MG63 (cell line): ENCODE measurements around the gene OBSCN. TPM values are rescaled to one million over a fixed set of nuclear protein-coding genes. Genes with fewer than 3 reads are reported as not detected.

Experiments used
- DNase-seq: peaks from one replicate; pipeline ENCODE4 v3.0.0-alpha.2; 2020
- H3K27me3 ChIP-seq: fragments of 250-450 bp; sonication (Bioruptor Pico); 2 replicates; pipeline ENCODE4 v1.5.1; 2020; ENCODE audit warnings: mild to moderate bottlenecking, moderate library complexity
- H3K36me3 ChIP-seq: fragments of 250-450 bp; sonication (Bioruptor Pico); 2 replicates; pipeline ENCODE4 v1.5.1; 2020; ENCODE audit warnings: mild to moderate bottlenecking, moderate library complexity
- H3K4me3 ChIP-seq: fragments of 250-450 bp; sonication (Bioruptor Pico); 2 replicates; pipeline ENCODE4 v1.5.1; 2020; ENCODE audit warnings: mild to moderate bottlenecking, moderate library complexity
- H3K9me3 ChIP-seq: fragments of 250-450 bp; sonication (Bioruptor Pico); 2 replicates; pipeline ENCODE4 v1.5.1; 2020; ENCODE audit warnings: mild to moderate bottlenecking, moderate library complexity
- total RNA-seq: library from RNA; depleted of rRNA; stranded (reverse); fragments of >200 nt; shearing (Covaris generic); gene quantifications from 2 replicates; pipeline ENCODE4 v1.2.3, GENCODE V29; 2014; ENCODE audit warnings: low replicate concordance

OBSCN gene
- total RNA-seq, 1 experiment from 2014 or later: 2.8 TPM

DNA sequence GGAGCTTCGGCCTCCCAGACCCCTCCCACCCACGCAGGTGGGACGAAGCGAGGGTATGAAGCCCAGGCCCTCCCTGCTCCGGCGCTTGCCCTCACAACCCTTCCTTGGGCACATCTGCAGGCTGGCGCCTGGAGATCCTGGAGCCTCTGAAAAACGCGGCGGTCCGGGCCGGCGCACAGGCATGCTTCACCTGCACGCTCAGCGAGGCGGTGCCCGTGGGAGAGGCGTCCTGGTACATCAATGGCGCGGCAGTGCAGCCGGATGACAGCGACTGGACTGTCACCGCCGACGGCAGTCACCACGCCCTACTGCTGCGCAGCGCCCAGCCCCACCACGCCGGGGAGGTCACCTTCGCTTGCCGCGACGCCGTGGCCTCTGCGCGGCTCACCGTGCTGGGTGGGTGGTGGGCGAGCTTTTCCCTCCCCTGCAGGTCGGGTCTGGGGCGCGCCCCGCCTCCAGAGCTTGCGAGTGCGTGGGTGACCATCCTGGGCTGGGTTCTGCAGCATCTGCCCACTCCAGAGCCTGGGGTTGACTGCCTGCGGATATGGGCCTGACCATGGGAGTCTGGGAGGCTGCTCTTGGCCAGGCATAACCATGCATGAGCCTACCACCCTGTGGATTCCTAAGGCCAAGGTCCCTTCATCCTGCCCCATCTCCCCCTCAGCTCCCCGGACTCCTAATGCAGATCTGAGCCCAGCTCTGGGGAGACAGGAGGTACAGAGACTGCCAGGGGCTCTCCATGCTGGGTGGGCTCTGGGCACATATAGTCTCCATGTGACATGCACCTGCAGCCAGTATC, 108.9 kb downstream of the OBSCN start:
- Histone ChIP-seq H3K27me3 (no peaks in the 10 kb centered on the region), H3K4me3 (no peak overlapping the region), H3K9me3 (0 out of 2 replicates have a peak, but pooled peaks cover 8% of the 10 kb centered on the region), H3K36me3 (no peaks in the 10 kb centered on the region)
- no peak for DNase-seq

DNA sequence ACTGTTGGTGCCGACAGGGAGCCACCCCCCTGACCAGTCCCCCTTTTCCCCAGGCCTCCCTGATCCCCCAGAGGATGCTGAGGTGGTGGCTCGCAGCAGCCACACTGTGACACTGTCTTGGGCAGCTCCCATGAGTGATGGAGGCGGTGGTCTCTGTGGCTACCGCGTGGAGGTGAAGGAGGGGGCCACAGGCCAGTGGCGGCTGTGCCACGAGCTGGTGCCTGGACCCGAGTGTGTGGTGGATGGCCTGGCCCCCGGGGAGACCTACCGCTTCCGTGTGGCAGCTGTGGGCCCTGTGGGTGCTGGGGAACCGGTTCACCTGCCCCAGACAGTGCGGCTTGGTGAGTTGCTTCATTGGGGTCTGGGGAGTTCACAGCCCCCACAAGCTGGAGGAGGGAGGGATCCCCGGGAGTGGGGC, 109.6 kb downstream of the OBSCN start:
- Histone ChIP-seq H3K27me3 (no peaks in the 10 kb centered on the region), H3K9me3 (0 out of 2 replicates have a peak, but pooled peaks cover 4% of the 10 kb centered on the region), H3K36me3 (no peaks in the 10 kb centered on the region), H3K4me3 (no peak overlapping the region)
- no peak for DNase-seq

DNA sequence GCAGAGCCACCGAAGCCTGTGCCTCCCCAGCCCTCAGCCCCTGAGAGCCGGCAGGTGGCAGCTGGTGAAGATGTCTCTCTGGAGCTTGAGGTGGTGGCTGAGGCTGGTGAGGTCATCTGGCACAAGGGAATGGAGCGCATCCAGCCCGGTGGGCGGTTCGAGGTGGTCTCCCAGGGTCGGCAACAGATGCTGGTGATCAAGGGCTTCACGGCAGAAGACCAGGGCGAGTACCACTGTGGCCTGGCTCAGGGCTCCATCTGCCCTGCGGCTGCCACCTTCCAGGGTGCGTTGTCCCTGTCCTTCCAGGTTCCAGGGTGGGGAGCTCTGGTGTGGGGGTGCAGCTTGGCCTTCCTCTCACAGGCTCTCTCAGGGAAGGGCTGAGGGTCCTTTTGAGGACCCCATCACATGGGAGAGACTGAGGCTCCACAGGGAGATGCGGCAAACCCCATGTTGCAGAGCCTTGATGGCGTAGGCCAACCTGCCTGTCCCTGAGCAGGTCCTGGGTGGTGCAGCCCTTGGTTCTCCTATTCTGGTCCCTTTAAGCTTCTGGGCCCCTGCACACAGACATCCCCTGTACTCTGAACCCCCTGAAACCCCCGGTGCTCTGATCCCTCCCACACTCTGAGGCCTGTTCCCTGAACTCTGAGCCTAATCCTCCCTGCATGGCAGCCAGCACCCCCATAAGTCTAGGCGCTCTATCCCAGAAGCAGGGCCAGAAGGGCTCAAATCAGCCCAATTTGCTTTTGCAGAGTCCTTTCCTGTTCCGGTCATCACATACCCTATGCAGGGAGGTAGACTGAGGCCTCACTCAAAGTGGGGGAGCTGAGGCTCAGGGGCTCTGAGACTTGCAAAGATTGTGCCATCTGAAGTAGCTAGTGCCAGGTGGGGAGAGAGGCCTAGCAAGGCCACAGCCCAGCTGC, 110.3 kb downstream of the OBSCN start:
- H3K4me3 ChIP-seq: no peak overlapping the region
- no peak for DNase-seq
- H3K36me3 ChIP-seq: no peaks in the 10 kb centered on the region
- 0 out of 2 replicates have a peak, but pooled peaks cover 2% of the 10 kb centered on the region for H3K27me3 ChIP-seq
- no peaks in the 10 kb centered on the region for H3K9me3 ChIP-seq

DNA sequence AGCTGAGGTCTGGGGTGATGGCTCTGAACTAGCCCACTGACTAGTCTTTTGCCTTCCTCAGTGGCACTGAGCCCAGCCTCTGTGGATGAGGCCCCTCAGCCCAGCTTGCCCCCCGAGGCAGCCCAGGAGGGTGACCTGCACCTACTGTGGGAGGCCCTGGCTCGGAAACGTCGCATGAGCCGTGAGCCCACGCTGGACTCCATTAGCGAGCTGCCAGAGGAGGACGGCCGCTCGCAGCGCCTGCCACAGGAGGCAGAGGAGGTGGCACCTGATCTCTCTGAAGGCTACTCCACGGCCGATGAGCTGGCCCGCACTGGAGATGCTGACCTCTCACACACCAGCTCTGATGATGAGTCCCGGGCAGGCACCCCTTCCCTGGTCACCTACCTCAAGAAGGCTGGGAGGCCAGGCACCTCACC, 111.0 kb downstream of the OBSCN start:
- no peak for DNase-seq
- H3K36me3 ChIP-seq: no peaks in the 10 kb centered on the region
- no peaks in the 10 kb centered on the region for H3K9me3 ChIP-seq
- no peak overlapping the region for H3K4me3 ChIP-seq
- H3K27me3 ChIP-seq: 0 out of 2 replicates have a peak, but pooled peaks cover 2% of the 10 kb centered on the region

DNA sequence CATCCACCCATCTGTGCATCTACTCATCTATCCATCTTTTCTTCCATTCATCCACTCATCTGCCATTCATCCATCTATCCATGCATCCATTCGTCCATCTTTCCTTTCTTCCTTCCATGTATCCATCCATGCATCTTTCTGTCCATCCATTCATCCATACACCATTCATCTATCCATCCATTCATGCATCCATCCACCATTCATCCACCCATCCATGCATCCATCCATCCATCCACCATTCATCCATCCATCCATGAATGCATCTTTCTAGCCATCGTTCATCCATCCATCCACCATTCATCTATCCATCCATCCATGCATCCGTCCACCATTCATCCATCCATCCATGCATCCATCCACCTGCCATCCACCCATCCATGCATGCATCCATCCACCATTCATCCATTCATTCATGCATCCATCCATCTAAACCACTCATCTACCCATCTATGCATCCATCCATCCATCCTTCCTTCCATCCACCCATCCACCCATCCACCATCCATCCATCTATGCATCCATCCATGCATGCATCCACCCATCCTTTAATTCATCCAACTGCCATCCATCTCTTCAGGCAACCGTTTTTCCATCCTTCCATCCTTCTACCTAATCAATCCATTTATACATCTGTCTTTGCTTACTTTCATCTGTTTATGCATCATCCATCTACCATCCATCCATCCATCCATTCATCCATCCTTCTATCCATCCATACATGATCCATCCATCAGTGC, 111.7 kb downstream of the OBSCN start:
- Histone ChIP-seq H3K27me3 (0 out of 2 replicates have a peak, but pooled peaks cover 2% of the 10 kb centered on the region), H3K9me3 (no peaks in the 10 kb centered on the region), H3K4me3 (no peak overlapping the region), H3K36me3 (no peaks in the 10 kb centered on the region)
- DNase-seq: no peak

DNA sequence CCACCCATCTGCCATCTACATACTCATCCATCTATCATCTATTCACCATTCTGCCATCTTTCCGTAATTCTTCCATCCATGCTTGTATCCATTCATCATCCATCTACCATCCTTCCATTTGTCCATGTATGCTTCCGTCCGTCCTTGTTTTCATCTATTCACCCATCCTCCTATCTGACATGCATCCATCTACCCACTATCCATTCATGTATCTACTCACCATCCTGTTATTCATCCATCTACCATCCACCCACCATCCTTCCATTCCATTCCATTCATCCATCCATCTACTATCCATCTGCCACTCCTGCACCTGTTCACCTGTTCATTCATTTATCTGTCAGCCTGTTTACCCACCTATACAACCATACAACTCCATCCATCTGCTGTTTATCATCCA, 112.5 kb downstream of the OBSCN start:
- no peak overlapping the region for H3K4me3 ChIP-seq
- H3K27me3 ChIP-seq: 0 out of 2 replicates have a peak, but pooled peaks cover 2% of the 10 kb centered on the region
- no peak for DNase-seq
- peaks cover 1% of the 10 kb centered on the region for H3K9me3 ChIP-seq
- H3K36me3 ChIP-seq: no peaks in the 10 kb centered on the region

DNA sequence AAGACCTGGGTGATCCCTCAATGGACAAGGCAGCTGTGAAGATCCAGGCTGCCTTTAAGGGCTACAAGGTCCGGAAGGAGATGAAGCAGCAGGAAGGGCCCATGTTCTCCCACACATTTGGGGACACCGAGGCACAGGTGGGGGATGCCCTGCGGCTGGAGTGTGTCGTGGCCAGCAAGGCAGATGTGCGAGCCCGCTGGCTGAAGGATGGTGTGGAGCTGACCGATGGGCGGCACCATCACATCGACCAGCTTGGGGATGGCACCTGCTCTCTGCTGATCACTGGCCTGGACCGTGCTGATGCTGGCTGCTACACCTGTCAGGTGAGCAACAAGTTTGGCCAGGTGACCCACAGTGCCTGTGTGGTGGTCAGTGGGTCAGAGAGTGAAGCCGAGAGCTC, 113.6 kb downstream of the OBSCN start:
- no peaks in the 10 kb centered on the region for H3K36me3 ChIP-seq
- no peak overlapping the region for H3K4me3 ChIP-seq
- DNase-seq: no peak
- H3K9me3 ChIP-seq: peaks cover 4% of the 10 kb centered on the region
- H3K27me3 ChIP-seq: peaks cover 5% of the 10 kb centered on the region; the same call in 1 of the 2 replicates

DNA sequence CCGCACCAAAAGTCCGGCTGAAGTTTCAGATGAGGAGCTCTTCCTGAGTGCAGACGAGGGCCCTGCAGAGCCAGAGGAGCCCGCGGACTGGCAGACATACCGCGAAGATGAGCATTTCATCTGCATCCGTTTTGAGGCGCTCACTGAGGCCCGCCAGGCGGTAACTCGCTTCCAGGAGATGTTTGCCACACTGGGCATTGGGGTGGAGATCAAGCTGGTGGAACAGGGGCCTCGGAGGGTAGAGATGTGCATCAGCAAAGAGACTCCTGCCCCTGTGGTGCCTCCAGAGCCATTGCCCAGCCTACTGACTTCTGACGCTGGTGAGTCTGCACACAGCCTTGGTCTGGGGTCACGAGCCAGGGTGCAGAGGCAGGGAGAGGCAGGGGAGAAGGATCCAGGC, 114.1 kb downstream of the OBSCN start:
- Histone ChIP-seq H3K4me3 (no peak overlapping the region), H3K27me3 (peaks cover 5% of the 10 kb centered on the region; the same call in 1 of the 2 replicates), H3K9me3 (peaks cover 4% of the 10 kb centered on the region), H3K36me3 (no peaks in the 10 kb centered on the region)
- DNase-seq: no peak

DNA sequence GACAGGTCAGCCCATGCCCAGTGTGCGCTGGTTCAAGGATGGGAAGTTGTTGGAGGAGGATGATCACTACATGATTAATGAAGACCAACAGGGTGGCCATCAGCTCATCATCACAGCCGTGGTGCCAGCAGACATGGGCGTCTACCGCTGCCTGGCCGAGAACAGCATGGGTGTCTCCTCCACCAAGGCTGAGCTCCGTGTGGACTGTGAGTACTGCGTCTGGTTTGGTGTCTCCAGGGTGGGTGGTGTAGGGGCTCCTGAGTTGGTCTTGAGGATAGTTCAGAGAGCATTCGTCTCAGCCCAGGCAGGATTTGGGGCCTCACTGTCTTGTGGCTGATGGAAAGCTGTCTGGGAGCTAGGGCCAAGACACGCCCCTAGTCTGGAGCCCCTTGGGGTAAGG, 115.6 kb downstream of the OBSCN start:
- Histone ChIP-seq H3K36me3 (no peaks in the 10 kb centered on the region), H3K9me3 (peaks cover 4% of the 10 kb centered on the region), H3K4me3 (no peak overlapping the region), H3K27me3 (peaks cover 5% of the 10 kb centered on the region; the same call in 1 of the 2 replicates)
- DNase-seq: no peak

DNA sequence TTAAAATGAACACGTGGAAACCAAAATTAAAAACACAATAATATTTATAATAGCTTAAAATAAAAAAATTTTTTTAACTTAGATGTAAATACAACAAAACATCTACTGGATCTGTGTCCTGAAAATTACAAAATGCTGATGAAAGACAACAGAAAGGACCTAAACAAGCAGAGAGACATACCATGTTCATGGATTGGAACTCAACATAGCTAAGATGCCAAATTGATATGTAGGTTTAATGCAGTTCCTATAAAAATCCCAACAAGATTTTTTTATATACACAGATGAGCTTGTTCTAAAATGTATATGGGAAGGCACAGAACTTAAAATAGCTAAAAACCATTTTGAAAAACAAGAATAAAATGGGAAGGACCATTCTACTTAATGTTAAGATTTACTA, 117.4 kb downstream of the OBSCN start:
- H3K36me3 ChIP-seq: no peaks in the 10 kb centered on the region
- no peak overlapping the region for H3K4me3 ChIP-seq
- H3K9me3 ChIP-seq: peaks cover 4% of the 10 kb centered on the region
- DNase-seq: no peak
- peaks cover 5% of the 10 kb centered on the region; the same call in 1 of the 2 replicates for H3K27me3 ChIP-seq

DNA sequence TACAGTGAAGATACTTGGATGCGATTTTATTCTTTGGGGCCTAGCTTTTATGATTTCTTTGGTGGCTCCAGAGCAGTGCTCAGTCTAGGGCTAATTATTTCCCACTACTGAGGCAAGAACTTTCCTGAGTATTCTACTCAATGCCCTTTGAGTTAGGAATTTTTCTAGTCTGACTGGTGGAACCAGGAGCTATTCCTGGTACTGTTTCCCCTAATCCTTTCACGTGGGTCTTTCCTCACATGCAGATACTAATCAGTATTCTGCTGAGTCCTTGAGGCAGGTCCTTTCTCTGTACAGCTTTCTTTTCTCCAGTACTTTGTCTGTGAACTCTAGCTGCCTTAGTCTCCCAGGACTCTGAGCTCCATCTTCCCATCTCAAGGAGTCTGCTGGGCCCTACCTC, 122.0 kb downstream of the OBSCN start:
- H3K4me3 ChIP-seq: no peak overlapping the region
- no peaks in the 10 kb centered on the region for H3K36me3 ChIP-seq
- peaks cover 3% of the 10 kb centered on the region; the same call in 1 of the 2 replicates for H3K27me3 ChIP-seq
- peaks cover 4% of the 10 kb centered on the region for H3K9me3 ChIP-seq
- no peak for DNase-seq

DNA sequence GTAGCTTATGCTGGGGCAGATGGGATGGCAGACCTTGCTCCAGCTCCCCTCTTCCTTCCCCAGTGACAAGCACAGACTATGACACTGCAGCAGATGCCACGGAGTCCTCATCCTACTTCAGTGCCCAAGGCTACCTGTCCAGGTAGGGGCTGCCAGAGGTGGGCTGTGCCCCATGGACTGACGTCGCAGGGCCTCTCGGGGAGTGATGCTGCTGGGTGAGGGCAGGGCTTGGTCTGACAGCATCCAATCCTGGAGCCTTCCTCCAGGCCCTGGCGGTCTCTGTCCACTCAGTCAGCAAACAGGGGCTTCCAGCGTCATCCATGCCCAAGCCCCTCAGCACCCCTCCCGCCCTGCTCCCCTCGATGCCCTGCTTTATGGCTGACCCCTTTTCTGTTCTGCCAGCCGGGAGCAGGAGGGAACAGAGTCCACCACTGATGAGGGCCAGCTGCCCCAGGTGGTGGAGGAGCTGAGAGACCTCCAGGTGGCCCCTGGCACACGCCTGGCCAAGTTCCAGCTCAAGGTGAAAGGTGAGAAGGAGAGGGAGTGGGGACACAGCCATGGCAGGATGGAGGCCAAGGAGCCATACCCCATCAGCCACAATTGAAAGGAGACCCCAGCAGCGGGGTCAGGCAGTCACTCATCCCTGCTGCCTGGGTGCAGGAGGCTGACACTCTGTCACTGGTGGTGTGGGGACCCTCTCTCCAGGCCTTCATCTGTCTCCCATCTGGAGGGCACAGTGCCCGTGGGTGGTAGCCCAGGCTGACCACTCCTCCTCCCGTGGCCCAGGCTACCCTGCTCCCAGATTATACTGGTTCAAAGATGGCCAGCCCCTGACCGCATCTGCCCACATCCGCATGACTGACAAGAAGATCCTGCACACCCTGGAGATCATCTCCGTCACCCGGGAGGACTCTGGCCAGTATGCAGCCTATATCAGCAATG, 125.2 kb downstream of the OBSCN start:
- no peak for DNase-seq
- Histone ChIP-seq H3K27me3 (no peaks in the 10 kb centered on the region; the same call in 1 of the 2 replicates), H3K9me3 (no peaks in the 10 kb centered on the region), H3K4me3 (no peak overlapping the region), H3K36me3 (no peaks in the 10 kb centered on the region)

DNA sequence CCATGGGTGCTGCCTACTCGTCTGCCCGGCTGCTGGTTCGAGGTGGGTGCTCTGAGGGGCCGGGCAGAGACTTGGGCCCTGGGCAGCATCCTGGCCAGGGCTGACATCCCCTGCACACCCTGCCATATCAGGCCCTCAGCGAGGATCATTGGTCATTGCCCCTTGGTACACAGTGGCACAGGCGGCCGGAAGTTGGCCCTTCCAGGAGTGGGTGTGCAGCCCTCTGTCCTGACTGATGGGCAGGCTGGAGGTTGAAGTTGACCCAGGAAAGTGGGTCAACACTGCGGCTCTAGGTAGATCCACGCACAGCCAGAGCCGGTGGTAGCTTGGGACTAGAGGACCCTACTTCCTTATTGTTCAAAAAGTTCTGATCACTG, 125.9 kb downstream of the OBSCN start:
- Histone ChIP-seq H3K9me3 (no peaks in the 10 kb centered on the region), H3K27me3 (no peaks in the 10 kb centered on the region), H3K36me3 (no peaks in the 10 kb centered on the region), H3K4me3 (no peak overlapping the region)
- no peak for DNase-seq

DNA sequence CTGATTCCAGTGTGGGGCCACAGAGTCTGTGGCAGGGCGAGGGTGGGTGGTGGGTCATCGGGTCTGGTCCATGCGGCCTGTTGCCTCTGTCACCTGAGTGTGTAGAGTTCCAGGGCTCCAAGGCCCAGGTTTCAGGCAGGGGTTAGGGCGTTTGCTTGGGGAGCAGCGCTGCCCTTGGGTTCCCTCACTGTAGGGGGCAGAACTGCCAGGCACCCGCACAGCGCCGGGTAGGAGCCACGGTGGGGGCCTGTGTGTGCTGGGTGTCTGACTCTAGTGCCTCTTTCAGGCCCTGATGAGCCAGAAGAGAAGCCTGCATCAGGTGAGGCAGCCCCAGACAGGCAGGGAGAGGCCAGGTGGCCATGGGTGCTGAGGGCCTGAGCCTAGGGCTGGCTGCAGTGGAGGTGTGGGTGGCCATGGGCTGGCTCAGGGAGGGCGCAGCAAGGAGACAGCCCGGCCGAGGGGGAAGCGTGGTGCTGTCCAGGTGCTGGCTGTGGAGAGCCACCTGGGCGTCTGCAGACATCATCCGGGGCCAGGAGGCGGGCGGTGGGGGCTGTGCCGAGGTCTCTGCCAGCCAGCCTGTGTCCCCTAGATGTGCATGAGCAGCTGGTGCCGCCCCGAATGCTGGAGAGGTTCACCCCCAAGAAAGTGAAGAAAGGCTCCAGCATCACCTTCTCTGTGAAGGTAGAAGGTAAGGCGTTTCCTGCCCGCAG, 126.5 kb downstream of the OBSCN start:
- DNase-seq: no peak
- Histone ChIP-seq H3K4me3 (no peak overlapping the region), H3K36me3 (no peaks in the 10 kb centered on the region)

DNA sequence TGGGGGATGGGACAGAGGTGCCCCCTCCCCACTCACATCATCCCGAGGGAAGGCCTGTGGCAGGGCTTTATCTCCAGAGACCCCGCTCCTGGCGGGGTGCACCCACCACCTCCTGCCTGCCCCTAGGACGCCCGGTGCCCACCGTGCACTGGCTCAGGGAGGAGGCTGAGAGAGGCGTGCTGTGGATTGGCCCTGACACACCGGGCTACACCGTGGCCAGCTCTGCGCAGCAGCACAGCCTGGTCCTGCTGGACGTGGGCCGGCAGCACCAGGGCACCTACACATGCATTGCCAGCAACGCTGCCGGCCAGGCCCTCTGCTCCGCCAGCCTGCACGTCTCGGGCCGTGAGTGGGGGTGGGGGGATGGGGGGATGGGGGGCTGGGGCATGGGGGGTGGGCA, 127.1 kb downstream of the OBSCN start:
- H3K36me3 ChIP-seq: no peaks in the 10 kb centered on the region
- DNase-seq: no peak

More for the DNA sequence above, 126.5 kb downstream of the OBSCN start:
- H3K9me3 ChIP-seq: no peaks in the 10 kb centered on the region
- H3K27me3 ChIP-seq: no peaks in the 10 kb centered on the region

More for the DNA sequence above, 127.1 kb downstream of the OBSCN start:
- Histone ChIP-seq H3K9me3 (no peaks in the 10 kb centered on the region), H3K4me3 (no peak overlapping the region), H3K27me3 (no peaks in the 10 kb centered on the region)
